NT2/D1 (cell line): ENCODE data around the gene SUSD2.

ENCODE experiments used
- DNase-seq: peaks from one replicate; pipeline ENCODE4 v3.0.0-alpha.2; 2011; ENCODE audit warnings: low read depth, low spot score
- H3K27me3 ChIP-seq: 2 replicates; pipeline ENCODE4 v1.6.0; 2011; ENCODE audit warnings: mild to moderate bottlenecking; ENCODE audit not compliant: insufficient read length, insufficient read depth
- H3K36me3 ChIP-seq: 2 replicates; pipeline ENCODE4 v1.6.1; 2011; ENCODE audit warnings: mild to moderate bottlenecking, low read length, mixed read lengths; ENCODE audit not compliant: insufficient read depth, insufficient read length
- H3K4me1 ChIP-seq: 2 replicates; pipeline ENCODE4 v1.5.1; 2011; ENCODE audit not compliant: insufficient read depth, insufficient read length
- H3K4me3 ChIP-seq: 2 replicates; pipeline ENCODE4 v1.5.1; 2011; ENCODE audit warnings: low read depth; ENCODE audit not compliant: insufficient read length
- H3K9ac ChIP-seq: 2 replicates; pipeline ENCODE4 v1.6.0; 2011; ENCODE audit warnings: low read depth; ENCODE audit not compliant: insufficient read length
- H3K9me3 ChIP-seq: 2 replicates; pipeline ENCODE4 v1.5.1; 2011; ENCODE audit warnings: mild to moderate bottlenecking, low read length; ENCODE audit not compliant: insufficient read depth
- SUZ12 ChIP-seq: IDR thresholded peaks from 2 replicates; pipeline ENCODE4 v1.6.1; 2011; ENCODE audit not compliant: insufficient read length, insufficient read depth; ENCODE audit errors: extremely low read depth
- YY1 ChIP-seq: IDR thresholded peaks from 2 replicates; pipeline ENCODE4 v1.6.1; 2011; ENCODE audit not compliant: insufficient read length, insufficient read depth
- ZNF274 ChIP-seq: IDR thresholded peaks from 2 replicates; pipeline ENCODE4 v1.6.1; 2011; ENCODE audit warnings: mild to moderate bottlenecking, low read depth, low read length

SUSD2 gene

DNA sequence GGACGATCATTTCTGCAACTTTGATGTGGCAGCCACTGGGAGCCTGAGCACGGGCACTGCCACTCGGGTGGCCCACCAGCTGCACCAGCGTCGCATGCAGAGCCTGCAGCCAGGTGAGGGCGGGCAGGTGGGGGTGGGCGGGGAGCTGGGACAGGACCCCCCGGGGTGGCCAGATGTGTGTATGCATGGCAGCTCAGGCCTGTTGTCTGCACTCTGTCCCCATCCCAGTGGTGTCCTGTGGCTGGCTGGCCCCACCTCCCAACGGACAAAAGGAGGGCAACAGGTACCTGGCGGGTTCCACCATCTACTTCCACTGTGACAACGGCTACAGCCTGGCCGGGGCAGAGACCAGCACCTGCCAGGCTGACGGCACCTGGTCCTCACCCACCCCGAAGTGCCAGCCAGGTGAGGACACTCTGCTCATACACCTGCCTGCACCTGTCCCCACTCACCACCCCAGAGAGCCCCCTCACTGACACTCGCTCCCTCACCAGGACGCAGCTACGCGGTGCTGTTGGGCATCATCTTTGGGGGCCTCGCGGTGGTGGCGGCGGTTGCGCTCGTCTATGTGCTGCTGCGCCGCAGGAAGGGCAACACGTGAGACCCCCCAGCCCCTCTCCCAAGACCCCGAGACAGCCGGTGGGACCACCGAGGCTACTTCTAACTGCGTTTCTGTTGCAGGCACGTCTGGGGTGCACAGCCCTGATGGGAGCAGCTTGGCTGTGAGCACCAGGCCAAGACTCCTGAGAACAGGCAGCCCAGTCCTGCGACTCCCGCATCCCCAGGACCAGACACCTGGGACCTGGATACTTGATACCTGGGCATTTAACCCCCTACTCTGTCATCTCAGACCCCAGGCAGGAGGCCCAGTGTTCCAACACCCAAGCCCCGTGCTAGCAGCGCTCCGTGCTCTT is 6.7 kb downstream of the SUSD2 start:
- H3K4me3 ChIP-seq: no peak overlapping the region

DNA sequence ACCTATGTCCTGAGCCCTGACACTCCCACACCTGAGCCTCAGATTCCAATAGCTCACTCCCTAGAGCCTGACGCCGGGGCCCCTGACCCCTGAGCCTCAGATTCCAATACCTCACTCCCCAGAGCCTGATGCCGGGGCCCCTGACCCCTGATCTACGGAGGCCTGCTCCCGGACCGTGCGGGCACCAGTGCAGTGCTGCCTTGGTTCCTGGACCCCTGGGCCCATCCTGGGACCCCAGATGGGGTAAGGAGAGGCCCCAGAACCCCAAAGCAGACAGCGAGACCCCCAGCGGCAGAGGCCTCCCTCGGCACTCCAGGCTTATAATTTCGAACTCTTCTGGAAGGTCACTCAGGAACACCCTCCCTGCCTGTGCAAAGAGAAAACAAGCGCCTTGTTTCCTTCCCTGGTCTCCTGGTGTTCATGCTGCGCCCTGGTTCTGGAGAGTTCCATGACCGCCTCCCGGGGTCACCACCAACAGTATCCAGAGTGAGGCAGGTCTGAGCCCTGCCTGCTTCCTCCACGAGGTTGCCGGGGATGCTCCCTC is 7.5 kb downstream of the SUSD2 start:
- TF ChIP-seq YY1: no peak
- no peak for TF ChIP-seq ZNF274
- TF ChIP-seq SUZ12: no peak
- H3K36me3 ChIP-seq: peaks cover 5% of the 10 kb centered on the region
- no peaks in the 10 kb centered on the region for H3K27me3 ChIP-seq
- H3K4me3 ChIP-seq: no peak overlapping the region
- H3K9ac ChIP-seq: no peak overlapping the region
- no peaks in the 10 kb centered on the region for H3K9me3 ChIP-seq
- H3K4me1 ChIP-seq: peaks cover 17% of the 10 kb centered on the region
- DNase-seq: no peak

More for the DNA sequence above, 6.7 kb downstream of the SUSD2 start:
- no peak for TF ChIP-seq SUZ12
- no peak for TF ChIP-seq YY1
- no peak for TF ChIP-seq ZNF274
- peaks cover 5% of the 10 kb centered on the region for H3K36me3 ChIP-seq
- no peak for DNase-seq
- H3K9ac ChIP-seq: no peak overlapping the region
- H3K4me1 ChIP-seq: peaks cover 17% of the 10 kb centered on the region
- H3K9me3 ChIP-seq: no peaks in the 10 kb centered on the region
- H3K27me3 ChIP-seq: no peaks in the 10 kb centered on the region

DNA sequence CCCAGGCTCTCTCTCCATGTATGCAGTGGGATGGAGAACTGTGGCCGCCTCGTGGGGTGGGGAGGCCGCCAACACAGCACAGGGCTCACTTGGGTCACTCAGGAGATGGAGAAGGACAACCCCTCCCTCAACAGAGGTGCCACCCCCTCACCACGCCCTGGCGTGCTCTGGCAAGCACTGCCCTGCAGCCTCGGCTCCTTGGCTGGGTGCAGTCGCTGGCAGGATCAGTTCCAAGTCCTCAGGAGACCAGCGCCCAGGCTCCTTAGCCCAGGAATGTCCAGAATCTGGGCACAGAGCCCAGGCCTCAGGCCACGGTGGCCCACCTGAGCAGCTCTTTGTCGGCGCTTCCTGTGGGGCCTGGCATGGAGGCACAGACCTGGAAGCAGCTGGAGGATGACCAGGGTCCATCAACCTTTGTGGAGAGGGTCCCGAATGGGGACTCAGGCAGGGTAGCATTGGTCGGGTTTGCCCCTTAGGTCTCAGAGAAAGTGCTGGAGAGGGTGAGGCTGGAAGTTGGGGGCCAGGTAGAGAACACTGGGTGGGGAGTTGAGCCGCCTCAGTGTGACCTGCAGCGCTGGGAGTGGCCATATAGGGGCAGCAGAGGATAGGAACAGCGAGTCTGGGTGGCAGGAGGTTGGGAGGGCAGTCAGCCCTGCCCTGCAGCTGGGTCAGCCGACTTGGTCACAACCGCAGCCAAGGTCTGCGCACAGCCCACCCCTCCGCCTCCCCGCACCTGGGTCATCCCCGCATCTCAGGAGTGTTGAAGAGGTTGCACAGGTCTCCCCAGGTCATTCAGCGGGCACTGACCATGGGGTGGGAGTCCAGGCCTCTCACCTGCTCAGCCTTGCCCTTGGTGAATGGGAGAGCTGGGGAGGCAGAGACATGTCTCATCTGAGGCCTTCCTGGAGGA is 8.2 kb downstream of the SUSD2 start:
- H3K27me3 ChIP-seq: no peaks in the 10 kb centered on the region
- no peak overlapping the region for H3K9ac ChIP-seq
- H3K4me3 ChIP-seq: no peak overlapping the region
- peaks cover 17% of the 10 kb centered on the region for H3K4me1 ChIP-seq
- peaks cover 5% of the 10 kb centered on the region for H3K36me3 ChIP-seq
- TF ChIP-seq YY1 (no peak), SUZ12 (no peak), ZNF274 (no peak)
- DNase-seq: no peak
- H3K9me3 ChIP-seq: no peaks in the 10 kb centered on the region

DNA sequence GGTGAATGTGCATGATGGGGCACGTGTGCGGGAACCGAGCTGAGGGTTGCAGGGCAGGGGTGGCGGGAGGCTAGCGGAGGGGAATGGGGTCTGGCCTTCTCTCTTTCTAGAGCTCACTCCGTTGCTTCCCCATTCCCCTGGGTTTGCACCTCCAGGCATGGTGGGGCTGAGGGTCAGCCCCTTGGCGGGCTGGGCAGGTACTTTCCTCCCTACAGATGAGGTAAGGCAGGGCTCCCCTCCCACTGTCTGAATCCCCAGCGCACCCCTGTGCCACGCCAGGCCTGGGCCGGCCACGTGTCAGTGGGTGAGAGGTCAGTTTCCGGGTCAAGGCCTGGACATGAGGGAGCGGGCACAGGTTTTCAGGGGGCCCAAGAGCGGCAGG is 8.9 kb downstream of the SUSD2 start:
- no peaks in the 10 kb centered on the region for H3K9me3 ChIP-seq
- no peak overlapping the region for H3K4me3 ChIP-seq
- no peak for TF ChIP-seq SUZ12
- TF ChIP-seq ZNF274: no peak
- TF ChIP-seq YY1: no peak
- peaks cover 5% of the 10 kb centered on the region for H3K36me3 ChIP-seq
- no peaks in the 10 kb centered on the region for H3K27me3 ChIP-seq
- no peak overlapping the region for H3K9ac ChIP-seq
- DNase-seq: no peak
- peaks cover 17% of the 10 kb centered on the region for H3K4me1 ChIP-seq

DNA sequence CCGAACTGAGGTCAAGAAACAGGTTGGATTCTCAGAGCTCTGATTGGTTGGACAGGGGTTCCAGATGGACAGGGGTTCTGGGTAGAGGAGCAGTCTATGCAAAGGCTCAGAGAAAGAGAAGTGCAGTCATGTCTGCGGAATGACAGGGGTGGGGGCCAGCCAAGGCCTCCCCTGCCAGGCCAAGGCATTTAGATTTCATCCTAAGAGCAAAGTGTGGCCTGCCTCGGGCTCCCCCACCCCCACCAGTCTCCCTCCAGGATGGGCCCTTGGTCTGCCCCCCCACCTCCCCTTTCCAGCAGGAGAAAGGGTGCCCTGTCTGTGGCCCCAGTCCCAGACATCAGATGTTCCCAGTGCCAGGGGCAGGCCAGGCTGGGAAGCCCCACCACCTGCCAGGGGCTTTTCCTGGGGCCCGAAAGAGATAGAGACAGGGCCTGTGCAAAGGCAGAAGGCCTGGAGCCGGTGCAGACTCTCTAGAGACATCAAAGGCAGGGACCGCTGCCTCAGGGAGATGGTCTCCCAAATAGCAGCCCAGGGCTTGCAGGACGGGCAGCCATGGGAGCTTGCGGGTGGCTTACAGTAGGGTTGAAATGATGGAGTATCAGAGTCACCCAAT is 9.4 kb downstream of the SUSD2 start:
- no peak overlapping the region for H3K9ac ChIP-seq
- DNase-seq: no peak

DNA sequence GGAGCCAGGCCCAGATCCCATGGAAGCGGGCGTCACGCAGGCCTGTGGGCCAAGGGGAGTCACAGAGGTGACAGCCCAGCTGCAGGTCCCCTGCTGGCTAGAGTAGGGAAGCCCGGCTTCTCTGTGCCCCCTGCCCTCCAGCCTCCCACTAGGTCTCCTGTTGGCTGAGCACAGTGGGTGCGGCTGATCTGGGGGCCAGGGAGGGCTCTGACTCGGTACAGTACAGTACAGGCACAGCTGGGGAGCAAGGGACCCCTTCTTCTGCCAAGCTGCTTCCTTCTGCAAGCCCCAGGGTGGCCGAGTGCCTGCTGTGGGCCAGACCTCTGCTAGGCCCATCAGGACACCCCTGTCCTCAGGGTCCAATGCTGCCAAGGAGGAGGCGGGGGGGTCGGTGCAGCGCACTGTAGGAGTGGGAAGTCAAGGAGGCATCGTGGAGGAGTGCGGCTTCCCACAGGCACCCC is 10.1 kb downstream of the SUSD2 start:
- H3K4me1 ChIP-seq: peaks cover 17% of the 10 kb centered on the region
- H3K9ac ChIP-seq: no peak overlapping the region
- H3K4me3 ChIP-seq: no peak overlapping the region
- no peak for DNase-seq
- H3K36me3 ChIP-seq: peaks cover 5% of the 10 kb centered on the region
- no peaks in the 10 kb centered on the region for H3K27me3 ChIP-seq
- H3K9me3 ChIP-seq: no peaks in the 10 kb centered on the region
- no peak for TF ChIP-seq ZNF274
- TF ChIP-seq YY1: no peak
- no peak for TF ChIP-seq SUZ12

More for the DNA sequence above, 9.4 kb downstream of the SUSD2 start:
- no peaks in the 10 kb centered on the region for H3K27me3 ChIP-seq
- H3K4me1 ChIP-seq: peaks cover 17% of the 10 kb centered on the region
- H3K4me3 ChIP-seq: no peak overlapping the region
- TF ChIP-seq ZNF274: no peak
- no peak for TF ChIP-seq YY1
- no peak for TF ChIP-seq SUZ12
- H3K9me3 ChIP-seq: no peaks in the 10 kb centered on the region
- H3K36me3 ChIP-seq: peaks cover 5% of the 10 kb centered on the region
